K562 (cell line): Measurements from ENCODE around the gene ZBTB9. TPM values are rescaled to one million over a fixed set of nuclear protein-coding genes. Genes with fewer than 3 reads are reported as not detected.

ENCODE experiments used
- ATF7 ChIP-seq: fragments of 450-650 bp; IDR thresholded peaks from 2 replicates; pipeline ENCODE4 v1.7.1; 2014; ENCODE audit warnings: mild to moderate bottlenecking, moderate library complexity
- GABPB2 ChIP-seq: fragments of 250-450 bp; sonication (Bioruptor Pico); conservative IDR thresholded peaks from 2 replicates; pipeline ENCODE4 v1.5.1; 2021; ENCODE audit warnings: mild to moderate bottlenecking
- MXI1 ChIP-seq: IDR thresholded peaks from 2 replicates; pipeline ENCODE4 v1.6.1; 2011; ENCODE audit warnings: low read depth, mild to moderate bottlenecking, improper control_type of control experiment, low read length
- POLR3A ChIP-seq: IDR thresholded peaks from 2 replicates; pipeline ENCODE4 v1.6.1; 2011; ENCODE audit warnings: borderline replicate concordance, mild to moderate bottlenecking, moderate library complexity; ENCODE audit not compliant: insufficient read length, insufficient read depth; ENCODE audit errors: extremely low read depth
- PRMT5 ChIP-seq: sonication (generic); formaldehyde crosslinking; IDR thresholded peaks from 2 replicates; pipeline ENCODE4 v1.5.0; 2020; ENCODE audit warnings: missing genetic modification reagents
- PTBP1 ChIP-seq: fragments of 200-400 bp; formaldehyde crosslinking; IDR thresholded peaks from 2 replicates; pipeline ENCODE4 v1.6.1; 2017; ENCODE audit warnings: low read depth, low read length
- RCOR1 ChIP-seq, 2 experiments: IDR thresholded peaks; 2 replicates each; pipeline ENCODE4 v1.6.1; 2012; ENCODE audit warnings: low read depth in 2 of 2, low read length in 2 of 2, borderline replicate concordance in 1 of 2, improper control_type of control experiment in 1 of 2
- SMARCB1 ChIP-seq: IDR thresholded peaks from 2 replicates; pipeline ENCODE4 v1.6.1; 2011; ENCODE audit warnings: improper control_type of control experiment, low read depth; ENCODE audit not compliant: insufficient read length
- SP1 ChIP-seq: sonication (generic); formaldehyde crosslinking; IDR thresholded peaks from 2 replicates; pipeline ENCODE4 v1.8.1; 2022; ENCODE audit warnings: mild to moderate bottlenecking, missing genetic modification reagents
- SREBF1 ChIP-seq: fragments of 150-350 bp; IDR thresholded peaks from 2 replicates; pipeline ENCODE4 v1.6.1; 2014; ENCODE audit warnings: antibody characterized with exemption, low read depth, low read length, borderline replicate concordance
- THRAP3 ChIP-seq: fragments of 450-650 bp; IDR thresholded peaks from 2 replicates; pipeline ENCODE4 v1.6.1; 2016; ENCODE audit warnings: mild to moderate bottlenecking, inconsistent platforms, borderline replicate concordance
- WHSC1 ChIP-seq: IDR thresholded peaks from one replicate; pipeline ENCODE4 v1.6.1; 2012; ENCODE audit warnings: low read length, control low read depth, inconsistent platforms
- YY1 ChIP-seq, 3 experiments: IDR thresholded peaks; 2 replicates each; pipeline ENCODE4 v1.6.1; 2011; ENCODE audit warnings: low read length in 2 of 3, mild to moderate bottlenecking in 2 of 3, moderate library complexity in 2 of 3, borderline replicate concordance in 1 of 3, control low read depth in 1 of 3, low read depth in 1 of 3; ENCODE audit not compliant: insufficient read depth in 3 of 3, insufficient replicate concordance in 2 of 3, control insufficient read depth in 1 of 3, insufficient read length in 1 of 3; ENCODE audit errors: extremely low read depth in 1 of 3
- ZBTB12 ChIP-seq: fragments of 250-450 bp; sonication (Bioruptor Pico); IDR thresholded peaks from 2 replicates; pipeline ENCODE4 v1.4.0; 2020
- ZNF12 ChIP-seq: sonication (generic); formaldehyde crosslinking; IDR thresholded peaks from 2 replicates; pipeline ENCODE4 v1.4.0; 2020; ENCODE audit warnings: mild to moderate bottlenecking, missing genetic modification reagents
- ZNF512 ChIP-seq: IDR thresholded peaks from 2 replicates; pipeline ENCODE4 v1.6.1; 2016; ENCODE audit warnings: missing genetic modification characterization, missing compliant biosample characterization
- ZNF740 ChIP-seq, 3 experiments: fragments of 200-800 bp in 1 of 3; sonication (Bioruptor generic) in 1 of 3; sonication (generic) in 1 of 3; formaldehyde crosslinking in 1 of 3; IDR thresholded peaks; 2 replicates each; pipeline versions ENCODE4 v1.6.1 to v1.8.0; 2016 to 2022; ENCODE audit warnings: mild to moderate bottlenecking in 2 of 3, missing compliant biosample characterization in 2 of 3, missing genetic modification characterization in 2 of 3, missing genetic modification reagents in 1 of 3
- polyA plus RNA-seq, 8 experiments: library from polyadenylated mRNA; depleted of rRNA in 4 of 8; stranded (reverse) in 5 of 8; unstranded in 3 of 8; fragments of >200 nt; fragmentation: Nextera tagmentation in 2 of 8; fragmentation: Illumina TruSeq in 1 of 8; extraction: Ambion mirVana in 2 of 8; extraction: Trizol in 1 of 8; gene quantifications; 2 replicates each; pipeline versions ENCODE4 v1.2.1 to v1.2.3, GENCODE V29; 2011 to 2014; ENCODE audit warnings: inconsistent platforms in 1 of 8, missing spikeins in 1 of 8
- total RNA-seq, 7 experiments: library from RNA; depleted of rRNA in 6 of 7; stranded (reverse); fragments of >200 nt in 6 of 7; fragmentation: Illumina TruSeq in 2 of 7; extraction: Trizol in 2 of 7; gene quantifications; 2 replicates each; pipeline versions ENCODE4 v1.2.1 to v1.2.3, GENCODE V29; 2011 to 2021; ENCODE audit warnings: low replicate concordance in 1 of 7

Gene ZBTB9
- total and polyA plus RNA-seq, 9 of the 15 experiments (the other 6 are each of a cell fraction or from before 2014, with no cell fraction given), result 1.9 to 19.5 (median 10.4) TPM

- TF ChIP-seq ZNF740 (CRISPR knock-in tag; IDR thresholded peaks at IDR 0.05), result peak; percentile 92
- TF ChIP-seq ZNF740 (tag; IDR thresholded peaks at IDR 0.05), result peak in 1 of 2 experiments; percentile 93; a peak in 2 of 4 replicates
- peak; percentile 22; the same call in 1 of the 2 replicates for TF ChIP-seq ZNF12 (CRISPR knock-in tag)
- TF ChIP-seq GABPB2 (CRISPR knock-in tag), result no peak
- 0 out of 2 replicates have a peak, but pooled peaks have one; percentile 20 for TF ChIP-seq ZNF512 (tag)
- TF ChIP-seq PTBP1, result 0 out of 2 replicates have a peak, but pooled peaks have one; percentile 40
- peak in 2 of 3 experiments; percentile 31 to 66 for TF ChIP-seq YY1 (IDR thresholded peaks at IDR 0.05; ENCODE audit: borderline replicate concordance in 1 of 3, control insufficient read depth in 1 of 3, extremely low read depth in 1 of 3, insufficient read depth in 3 of 3, insufficient read length in 1 of 3, insufficient replicate concordance in 2 of 3, low read depth in 1 of 3, low read length in 2 of 3)
- TF ChIP-seq MXI1, result peak; percentile 59; the same call in 1 of the 2 replicates
- no peak for TF ChIP-seq PRMT5 (CRISPR knock-in tag)
- no peak for TF ChIP-seq POLR3A
- TF ChIP-seq ZBTB12 (CRISPR knock-in tag), result no peak
- peak; percentile 77 for TF ChIP-seq SP1 (CRISPR knock-in tag)
- peak in 1 of 2 experiments; percentile 53; a peak in 1 of 4 replicates for TF ChIP-seq RCOR1 (IDR thresholded peaks at IDR 0.05; ENCODE audit: borderline replicate concordance in 1 of 2, low read depth in 2 of 2, low read length in 2 of 2)
- 0 out of 2 replicates have a peak, but pooled peaks have one; percentile 69 for TF ChIP-seq THRAP3
- TF ChIP-seq SREBF1, result no peak
- no peak for TF ChIP-seq SMARCB1
- no peak for TF ChIP-seq WHSC1
- 0 out of 2 replicates have a peak, but pooled peaks have one; percentile 9 for TF ChIP-seq ATF7
These were observed 28.5 kb upstream of the ZBTB9 start (continued) for GRCh38 chr6:33425668-33426577.
